ENCODE measurements around the gene SUB1.

The SUB1 gene

DNA sequence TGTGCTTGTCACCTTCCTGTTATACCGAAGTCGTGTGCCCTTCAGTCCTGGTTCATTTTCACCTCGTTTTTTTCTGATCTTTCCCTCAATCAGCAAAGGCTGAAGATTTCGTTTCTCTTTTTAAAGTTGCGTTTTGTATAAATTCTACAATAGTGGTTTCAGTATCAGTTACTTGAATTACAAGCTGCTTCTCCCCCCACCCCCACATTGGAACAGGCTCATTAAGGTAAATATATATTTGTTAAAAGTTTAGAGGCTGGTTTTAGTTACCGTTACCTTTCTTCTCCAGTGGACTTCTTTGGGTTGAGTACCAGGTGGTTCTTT is 881 bp downstream of the SUB1 start:
- Histone ChIP-seq H3K36me3 (ENCODE audit: control insufficient read depth in 2 of 2, insufficient read depth in 1 of 2, low read length in 2 of 2) (peaks cover 22 to 25% of the 10 kb centered on the region in 2 experiments), H3K4me3 (ENCODE audit: low read depth, low read length) (peak overlapping the region; percentile 96), H3K4me1 (ENCODE audit: control insufficient read depth, insufficient read depth, low read length) (peaks cover 13% of the 10 kb centered on the region), H3K27ac (ENCODE audit: extremely low read depth, low read depth, low read length) (peak overlapping the region; percentile 94; the same call in 1 of the 2 replicates), H3K9me3 (ENCODE audit: control insufficient read depth, insufficient read depth, low read depth, low read length) (no peaks in the 10 kb centered on the region)
- POLR2A ChIA-PET: no interaction called here
- TF ChIP-seq ZNF324 (tag by site-specific recombination; IDR thresholded peaks at IDR 0.05) (0 out of 2 replicates have a peak, but pooled peaks have one; percentile 26), ZNF843 (tag by site-specific recombination; IDR thresholded peaks at IDR 0.05) (no peak), SCRT1 (tag by site-specific recombination; IDR thresholded peaks at IDR 0.05; ENCODE audit: borderline replicate concordance) (0 out of 2 replicates have a peak, but pooled peaks have one; percentile 41), ZFP3 (tag by site-specific recombination; IDR thresholded peaks at IDR 0.05; ENCODE audit: low read depth) (0 out of 2 replicates have a peak, but pooled peaks have one; percentile 6)
- TF ChIP-seq, protein P1, sequence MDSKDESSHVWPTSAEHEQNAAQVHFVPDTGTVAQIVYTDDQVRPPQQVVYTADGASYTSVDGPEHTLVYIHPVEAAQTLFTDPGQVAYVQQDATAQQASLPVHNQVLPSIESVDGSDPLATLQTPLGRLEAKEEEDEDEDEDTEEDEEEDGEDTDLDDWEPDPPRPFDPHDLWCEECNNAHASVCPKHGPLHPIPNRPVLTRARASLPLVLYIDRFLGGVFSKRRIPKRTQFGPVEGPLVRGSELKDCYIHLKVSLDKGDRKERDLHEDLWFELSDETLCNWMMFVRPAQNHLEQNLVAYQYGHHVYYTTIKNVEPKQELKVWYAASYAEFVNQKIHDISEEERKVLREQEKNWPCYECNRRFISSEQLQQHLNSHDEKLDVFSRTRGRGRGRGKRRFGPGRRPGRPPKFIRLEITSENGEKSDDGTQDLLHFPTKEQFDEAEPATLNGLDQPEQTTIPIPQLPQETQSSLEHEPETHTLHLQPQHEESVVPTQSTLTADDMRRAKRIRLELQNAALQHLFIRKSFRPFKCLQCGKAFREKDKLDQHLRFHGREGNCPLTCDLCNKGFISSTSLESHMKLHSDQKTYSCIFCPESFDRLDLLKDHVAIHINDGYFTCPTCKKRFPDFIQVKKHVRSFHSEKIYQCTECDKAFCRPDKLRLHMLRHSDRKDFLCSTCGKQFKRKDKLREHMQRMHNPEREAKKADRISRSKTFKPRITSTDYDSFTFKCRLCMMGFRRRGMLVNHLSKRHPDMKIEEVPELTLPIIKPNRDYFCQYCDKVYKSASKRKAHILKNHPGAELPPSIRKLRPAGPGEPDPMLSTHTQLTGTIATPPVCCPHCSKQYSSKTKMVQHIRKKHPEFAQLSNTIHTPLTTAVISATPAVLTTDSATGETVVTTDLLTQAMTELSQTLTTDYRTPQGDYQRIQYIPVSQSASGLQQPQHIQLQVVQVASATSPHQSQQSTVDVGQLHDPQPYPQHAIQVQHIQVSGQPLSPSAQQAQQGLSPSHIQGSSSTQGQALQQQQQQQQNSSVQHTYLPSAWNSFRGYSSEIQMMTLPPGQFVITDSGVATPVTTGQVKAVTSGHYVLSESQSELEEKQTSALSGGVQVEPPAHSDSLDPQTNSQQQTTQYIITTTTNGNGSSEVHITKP (tag by site-specific recombination; IDR thresholded peaks at IDR 0.05): peak; percentile 37
- CTCF ChIA-PET: interaction anchor here (0.6 to 5.6 kb wide), 7 partner anchors 19 to 576 kb away, joined by 3 to 185 read pairs (median 3); no protein-coding TSS in a partner anchor

DNA sequence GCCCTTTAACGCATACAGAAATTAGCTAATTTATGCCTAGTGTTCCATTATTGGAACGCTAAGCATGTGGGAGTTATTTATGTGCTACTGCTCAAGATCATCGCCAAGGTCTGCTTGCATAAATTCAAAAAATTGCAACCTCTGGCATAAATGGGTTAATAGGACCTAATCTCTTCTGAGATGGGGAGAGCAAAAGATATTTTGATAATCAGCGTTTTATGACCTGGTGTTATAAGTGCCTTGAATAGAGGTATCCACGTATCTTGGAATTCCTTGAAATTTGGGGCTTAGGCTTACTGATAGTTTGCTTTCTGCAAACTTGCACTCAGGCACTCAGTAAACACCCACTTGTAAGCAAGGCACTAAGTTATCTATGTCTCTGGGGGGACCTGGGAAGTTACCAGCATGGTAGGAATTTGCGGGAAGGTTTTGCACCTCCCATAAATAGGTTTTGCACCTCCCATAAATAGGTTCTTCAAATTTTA is 1.8 kb downstream of the SUB1 start:
- H3K36me3 ChIP-seq (ENCODE audit: control insufficient read depth in 2 of 2, insufficient read depth in 1 of 2, low read length in 2 of 2): peaks cover 30 to 34% of the 10 kb centered on the region in 2 experiments
- H3K9me3 ChIP-seq (ENCODE audit: control insufficient read depth, insufficient read depth, low read depth, low read length): no peaks in the 10 kb centered on the region
- H3K4me1 ChIP-seq (ENCODE audit: control insufficient read depth, insufficient read depth, low read length): peaks cover 13% of the 10 kb centered on the region
- POLR2A ChIA-PET: no interaction called here
- no peak overlapping the region for H3K27ac ChIP-seq (ENCODE audit: extremely low read depth, low read depth, low read length)
- peak overlapping the region; percentile 96 for H3K4me3 ChIP-seq (ENCODE audit: low read depth, low read length)
- TF ChIP-seq IKZF3 (tag by site-specific recombination; IDR thresholded peaks at IDR 0.05) (0 out of 2 replicates have a peak, but pooled peaks have one; percentile 15), ZNF571 (tag by site-specific recombination; IDR thresholded peaks at IDR 0.05) (no peak), ZNF335 (tag by site-specific recombination; conservative IDR thresholded peaks at IDR 0.05) (peak; percentile 61), ZEB2 (tag by site-specific recombination; IDR thresholded peaks at IDR 0.05) (0 out of 2 replicates have a peak, but pooled peaks have one; percentile 18)
- TF ChIP-seq, protein P2, sequence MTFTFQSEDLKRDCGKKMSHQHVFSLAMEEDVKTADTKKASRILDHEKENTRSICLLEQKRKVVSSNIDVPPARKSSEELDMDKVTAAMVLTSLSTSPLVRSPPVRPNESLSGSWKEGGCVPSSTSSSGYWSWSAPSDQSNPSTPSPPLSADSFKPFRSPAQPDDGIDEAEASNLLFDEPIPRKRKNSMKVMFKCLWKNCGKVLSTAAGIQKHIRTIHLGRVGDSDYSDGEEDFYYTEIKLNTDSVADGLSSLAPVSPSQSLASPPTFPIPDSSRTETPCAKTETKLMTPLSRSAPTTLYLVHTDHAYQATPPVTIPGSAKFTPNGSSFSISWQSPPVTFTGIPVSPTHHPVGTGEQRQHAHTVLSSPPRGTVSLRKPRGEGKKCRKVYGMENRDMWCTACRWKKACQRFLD (tag by site-specific recombination; IDR thresholded peaks at IDR 0.05): no peak
- TF ChIP-seq, protein P3, sequence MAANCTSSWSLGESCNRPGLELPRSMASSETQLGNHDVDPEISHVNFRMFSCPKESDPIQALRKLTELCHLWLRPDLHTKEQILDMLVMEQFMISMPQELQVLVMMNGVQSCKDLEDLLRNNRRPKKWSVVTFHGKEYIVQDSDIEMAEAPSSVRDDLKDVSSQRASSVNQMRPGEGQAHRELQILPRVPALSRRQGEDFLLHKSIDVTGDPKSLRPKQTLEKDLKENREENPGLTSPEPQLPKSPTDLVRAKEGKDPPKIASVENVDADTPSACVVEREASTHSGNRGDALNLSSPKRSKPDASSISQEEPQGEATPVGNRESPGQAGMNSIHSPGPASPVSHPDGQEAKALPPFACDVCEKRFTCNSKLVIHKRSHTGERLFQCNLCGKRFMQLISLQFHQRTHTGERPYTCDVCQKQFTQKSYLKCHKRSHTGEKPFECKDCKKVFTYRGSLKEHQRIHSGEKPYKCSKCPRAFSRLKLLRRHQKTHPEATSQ (tag by site-specific recombination; IDR thresholded peaks at IDR 0.05): no peak
- TF ChIP-seq, protein P4, sequence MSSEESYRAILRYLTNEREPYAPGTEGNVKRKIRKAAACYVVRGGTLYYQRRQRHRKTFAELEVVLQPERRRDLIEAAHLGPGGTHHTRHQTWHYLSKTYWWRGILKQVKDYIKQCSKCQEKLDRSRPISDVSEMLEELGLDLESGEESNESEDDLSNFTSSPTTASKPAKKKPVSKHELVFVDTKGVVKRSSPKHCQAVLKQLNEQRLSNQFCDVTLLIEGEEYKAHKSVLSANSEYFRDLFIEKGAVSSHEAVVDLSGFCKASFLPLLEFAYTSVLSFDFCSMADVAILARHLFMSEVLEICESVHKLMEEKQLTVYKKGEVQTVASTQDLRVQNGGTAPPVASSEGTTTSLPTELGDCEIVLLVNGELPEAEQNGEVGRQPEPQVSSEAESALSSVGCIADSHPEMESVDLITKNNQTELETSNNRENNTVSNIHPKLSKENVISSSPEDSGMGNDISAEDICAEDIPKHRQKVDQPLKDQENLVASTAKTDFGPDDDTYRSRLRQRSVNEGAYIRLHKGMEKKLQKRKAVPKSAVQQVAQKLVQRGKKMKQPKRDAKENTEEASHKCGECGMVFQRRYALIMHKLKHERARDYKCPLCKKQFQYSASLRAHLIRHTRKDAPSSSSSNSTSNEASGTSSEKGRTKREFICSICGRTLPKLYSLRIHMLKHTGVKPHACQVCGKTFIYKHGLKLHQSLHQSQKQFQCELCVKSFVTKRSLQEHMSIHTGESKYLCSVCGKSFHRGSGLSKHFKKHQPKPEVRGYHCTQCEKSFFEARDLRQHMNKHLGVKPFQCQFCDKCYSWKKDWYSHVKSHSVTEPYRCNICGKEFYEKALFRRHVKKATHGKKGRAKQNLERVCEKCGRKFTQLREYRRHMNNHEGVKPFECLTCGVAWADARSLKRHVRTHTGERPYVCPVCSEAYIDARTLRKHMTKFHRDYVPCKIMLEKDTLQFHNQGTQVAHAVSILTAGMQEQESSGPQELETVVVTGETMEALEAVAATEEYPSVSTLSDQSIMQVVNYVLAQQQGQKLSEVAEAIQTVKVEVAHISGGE (tag by site-specific recombination; conservative IDR thresholded peaks at IDR 0.05; ENCODE audit: low read depth): no peak
- CTCF ChIA-PET: interaction anchor here (0.9 to 5.6 kb wide), 3 partner anchors 18 to 171 kb away, joined by 3 to 185 read pairs (median 3); no protein-coding TSS in a partner anchor
